H9 (cell line): ENCODE measurements around the gene GAK. TPM values are rescaled to one million over a fixed set of nuclear protein-coding genes. Genes with fewer than 3 reads are reported as not detected.

ENCODE experiments used
- DNase-seq: peaks from one replicate; pipeline ENCODE4 v3.0.0-alpha.2; 2017
- H2AFZ ChIP-seq: one replicate; pipeline ENCODE4 v1.6.1; 2013; ENCODE audit warnings: mild to moderate bottlenecking, low read length, control low read depth, moderate library complexity
- H2AK5ac ChIP-seq: 2 replicates; pipeline ENCODE4 v1.6.1; 2013; ENCODE audit warnings: low read length, control low read depth, mixed read lengths; ENCODE audit not compliant: insufficient read length
- H2BK120ac ChIP-seq: one replicate; pipeline ENCODE4 v1.6.1; 2013; ENCODE audit warnings: low read depth, mild to moderate bottlenecking, low read length, control low read depth, inconsistent platforms; ENCODE audit not compliant: poor library complexity, severe bottlenecking
- H2BK12ac ChIP-seq: 2 replicates; pipeline ENCODE4 v1.6.1; 2013; ENCODE audit warnings: low read length, control low read depth, mixed read lengths, low read depth; ENCODE audit not compliant: insufficient read length
- H2BK15ac ChIP-seq: 2 replicates; pipeline ENCODE4 v1.6.1; 2013; ENCODE audit warnings: low read depth, low read length, control low read depth
- H2BK20ac ChIP-seq: one replicate; pipeline ENCODE4 v1.6.1; 2013; ENCODE audit warnings: low read depth, mild to moderate bottlenecking, low read length, control low read depth, inconsistent platforms; ENCODE audit not compliant: poor library complexity, severe bottlenecking
- H2BK5ac ChIP-seq: 2 replicates; pipeline ENCODE4 v1.6.1; 2013; ENCODE audit warnings: low read length, control low read depth, mixed read lengths; ENCODE audit not compliant: insufficient read length
- H3K14ac ChIP-seq: 2 replicates; pipeline ENCODE4 v1.6.1; 2013; ENCODE audit warnings: low read length, control low read depth; ENCODE audit not compliant: insufficient read depth
- H3K18ac ChIP-seq: 2 replicates; pipeline ENCODE4 v1.6.1; 2013; ENCODE audit warnings: low read depth, mild to moderate bottlenecking, mixed read lengths, low read length, control low read depth; ENCODE audit not compliant: insufficient read length
- H3K23ac ChIP-seq: 2 replicates; pipeline ENCODE4 v1.6.1; 2013; ENCODE audit warnings: low read length, control low read depth, mixed read lengths, low read depth; ENCODE audit not compliant: insufficient read length
- H3K23me2 ChIP-seq: 2 replicates; pipeline ENCODE4 v1.6.1; 2013; ENCODE audit warnings: low read depth, mild to moderate bottlenecking, mixed read lengths, low read length, control low read depth; ENCODE audit not compliant: insufficient read length, poor library complexity, severe bottlenecking
- H3K27ac ChIP-seq: 2 replicates; pipeline ENCODE4 v1.5.1; 2013; ENCODE audit warnings: low read length, control low read depth, mixed read lengths, low read depth; ENCODE audit not compliant: insufficient read length
- H3K27me3 ChIP-seq: 2 replicates; pipeline ENCODE4 v1.6.1; 2013; ENCODE audit warnings: low read length, control low read depth, inconsistent platforms; ENCODE audit not compliant: insufficient read depth
- H3K4ac ChIP-seq: 2 replicates; pipeline ENCODE4 v1.6.1; 2013; ENCODE audit warnings: low read depth, mild to moderate bottlenecking, control low read depth, inconsistent platforms, low read length, moderate library complexity
- H3K4me1 ChIP-seq: 2 replicates; pipeline ENCODE4 v1.6.1; 2013; ENCODE audit warnings: low read length, control low read depth, inconsistent platforms; ENCODE audit not compliant: insufficient read depth
- H3K4me2 ChIP-seq: 2 replicates; pipeline ENCODE4 v1.6.1; 2013; ENCODE audit warnings: low read length, control low read depth, mixed read lengths; ENCODE audit not compliant: insufficient read length, insufficient read depth
- H3K56ac ChIP-seq: 2 replicates; pipeline ENCODE4 v1.6.1; 2013; ENCODE audit warnings: low read depth, mild to moderate bottlenecking, mixed read lengths, low read length, control low read depth; ENCODE audit not compliant: insufficient read length
- H3K79me1 ChIP-seq: 2 replicates; pipeline ENCODE4 v1.6.1; 2013; ENCODE audit warnings: low read depth, mild to moderate bottlenecking, moderate library complexity, low read length, control low read depth, inconsistent platforms; ENCODE audit not compliant: insufficient read depth, poor library complexity, severe bottlenecking
- H3K79me2 ChIP-seq: 2 replicates; pipeline ENCODE4 v1.6.1; 2013; ENCODE audit warnings: low read length, control low read depth, inconsistent platforms; ENCODE audit not compliant: insufficient read depth
- H3K9ac ChIP-seq: 2 replicates; pipeline ENCODE4 v1.6.1; 2013; ENCODE audit warnings: low read length, control low read depth, mixed read lengths; ENCODE audit not compliant: insufficient read length; ENCODE audit errors: extremely low read depth
- H3K9me3 ChIP-seq: one replicate; pipeline ENCODE4 v1.6.1; 2013; ENCODE audit warnings: low read depth, low read length, inconsistent platforms; ENCODE audit not compliant: control insufficient read depth
- H3T11ph ChIP-seq: one replicate; pipeline ENCODE4 v1.6.1; 2013; ENCODE audit warnings: mild to moderate bottlenecking, low read length, control low read depth, inconsistent platforms
- H4K20me1 ChIP-seq: one replicate; pipeline ENCODE4 v1.6.1; 2013; ENCODE audit not compliant: control insufficient read depth, insufficient read length, insufficient read depth
- H4K5ac ChIP-seq: 2 replicates; pipeline ENCODE4 v1.6.1; 2013; ENCODE audit warnings: low read depth, mild to moderate bottlenecking, mixed read lengths, low read length, control low read depth; ENCODE audit not compliant: insufficient read length
- H4K8ac ChIP-seq: replicated peaks from 2 replicates; pipeline ENCODE4 v1.6.1; 2013; ENCODE audit warnings: low read length, control low read depth, mixed read lengths, low read depth; ENCODE audit not compliant: insufficient read length
- H4K91ac ChIP-seq: 2 replicates; pipeline ENCODE4 v1.6.1; 2013; ENCODE audit warnings: low read depth, mild to moderate bottlenecking, moderate library complexity, mixed read lengths, low read length, control low read depth; ENCODE audit not compliant: insufficient read length
- H3K27ac Mint-ChIP-seq, 3 experiments: 2 replicates in 2 of 3; 3 replicates in 1 of 3; pipeline ENCODE4 v1.8.0; 2020 to 2021; ENCODE audit warnings: mixed read lengths in 3 of 3, mild to moderate bottlenecking in 1 of 3, moderate library complexity in 1 of 3
- H3K27me3 Mint-ChIP-seq: 2 replicates; pipeline ENCODE4 v1.8.0; 2021; ENCODE audit warnings: low read depth, mild to moderate bottlenecking, moderate library complexity, mixed read lengths
- H3K36me3 Mint-ChIP-seq, 3 experiments: 2 replicates in 2 of 3; 3 replicates in 1 of 3; pipeline ENCODE4 v1.8.0; 2020 to 2021; ENCODE audit warnings: low read depth in 3 of 3, mixed read lengths in 3 of 3; ENCODE audit not compliant: insufficient read depth in 1 of 3
- H3K4me1 Mint-ChIP-seq, 2 experiments: 2 replicates each; pipeline ENCODE4 v1.8.0; 2020; ENCODE audit warnings: mixed read lengths in 2 of 2
- H3K4me3 Mint-ChIP-seq, 2 experiments: 2 replicates in 1 of 2; 3 replicates in 1 of 2; pipeline ENCODE4 v1.8.0; 2020 to 2021; ENCODE audit warnings: mild to moderate bottlenecking in 2 of 2, mixed read lengths in 2 of 2, moderate library complexity in 1 of 2
- H3K9me3 Mint-ChIP-seq, 2 experiments: 2 replicates in 1 of 2; 3 replicates in 1 of 2; pipeline ENCODE4 v1.8.0; 2020; ENCODE audit warnings: mild to moderate bottlenecking in 2 of 2, mixed read lengths in 2 of 2, moderate library complexity in 1 of 2
- CTCF ChIP-seq: fragments of 200-600 bp; sonication (generic); conservative IDR thresholded peaks from 3 replicates; pipeline ENCODE4 v1.8.0; 2021; ENCODE audit warnings: antibody characterized with exemption, mild to moderate bottlenecking
- WGBS: extraction: QIAGEN DNeasy Blood & Tissue Kit; methylation state at CpG from one replicate; pipeline ENCODE4 v1.1.7; 2013; ENCODE audit warnings: missing lambda C conversion rate, low lambda C conversion rate, mixed read lengths; ENCODE audit not compliant: insufficient read length; ENCODE audit errors: extremely low coverage; 5-methylcytosine and 5-hydroxymethylcytosine counted together
- total RNA-seq: library from RNA; stranded (reverse); gene quantifications from 2 replicates; pipeline ENCODE4 v1.2.1, GENCODE V29; 2021

The GAK gene
- total RNA-seq, 1 experiment from 2014 or later: 80.7 TPM

GRCh38 chr4:950136-951020, 18.3 kb upstream of the GAK start:
- Mint-ChIP-seq H3K4me3 (no peak overlapping the region; a peak in 1 of 5 replicates), H3K4me1 (peaks cover 9 to 17% of the 10 kb centered on the region in 2 experiments), H3K9me3 (no peaks in the 10 kb centered on the region), H3K36me3 (no peaks in the 10 kb centered on the region; a peak in 1 of 7 replicates), H3K27me3 (peaks cover under 1% of the 10 kb centered on the region; the same call in 1 of the 2 replicates), H3K27ac (no peak overlapping the region)
- no peak overlapping the region for H3K4ac ChIP-seq
- H3K14ac ChIP-seq: no peak overlapping the region
- H4K91ac ChIP-seq: no peak overlapping the region
- no peak overlapping the region for H2BK120ac ChIP-seq
- H3T11ph ChIP-seq: no peak overlapping the region
- no peak overlapping the region for H3K4me2 ChIP-seq
- H2BK5ac ChIP-seq: no peak overlapping the region
- no peak overlapping the region for H2BK15ac ChIP-seq
- H2AK5ac ChIP-seq: no peak overlapping the region
- no peaks in the 10 kb centered on the region for H3K23me2 ChIP-seq
- H2AFZ ChIP-seq: no peak overlapping the region
- H3K56ac ChIP-seq: no peak overlapping the region
- no peaks in the 10 kb centered on the region; the same call in 1 of the 2 replicates for H3K4me1 ChIP-seq
- H4K20me1 ChIP-seq: no peaks in the 10 kb centered on the region
- H3K18ac ChIP-seq: no peak overlapping the region
- DNase-seq: no peak
- no peak overlapping the region for H4K5ac ChIP-seq
- H3K23ac ChIP-seq: no peak overlapping the region
- H4K8ac ChIP-seq: no peak overlapping the region
- H3K79me2 ChIP-seq: no peaks in the 10 kb centered on the region
- WGBS: no CpG with 5 or more reads among the region's 30 CpGs
- H3K27ac ChIP-seq: no peak overlapping the region
- no peak overlapping the region for H3K9ac ChIP-seq
- H3K27me3 ChIP-seq: no peaks in the 10 kb centered on the region
- no peaks in the 10 kb centered on the region for H3K79me1 ChIP-seq
- TF ChIP-seq CTCF: no peak
- no peak overlapping the region for H2BK20ac ChIP-seq
- no peaks in the 10 kb centered on the region for H3K9me3 ChIP-seq
- H2BK12ac ChIP-seq: no peak overlapping the region
